ENCODE data around the gene CDCA4. TPM values are rescaled to one million over a fixed set of nuclear protein-coding genes. Genes with fewer than 3 reads are reported as not detected.

Gene CDCA4
- total and polyA plus RNA-seq, 10 of the 15 experiments (the other 5 are each of a cell fraction or from before 2014, with no cell fraction given): 10.4 to 64.0 (median 52.1) TPM

DNA sequence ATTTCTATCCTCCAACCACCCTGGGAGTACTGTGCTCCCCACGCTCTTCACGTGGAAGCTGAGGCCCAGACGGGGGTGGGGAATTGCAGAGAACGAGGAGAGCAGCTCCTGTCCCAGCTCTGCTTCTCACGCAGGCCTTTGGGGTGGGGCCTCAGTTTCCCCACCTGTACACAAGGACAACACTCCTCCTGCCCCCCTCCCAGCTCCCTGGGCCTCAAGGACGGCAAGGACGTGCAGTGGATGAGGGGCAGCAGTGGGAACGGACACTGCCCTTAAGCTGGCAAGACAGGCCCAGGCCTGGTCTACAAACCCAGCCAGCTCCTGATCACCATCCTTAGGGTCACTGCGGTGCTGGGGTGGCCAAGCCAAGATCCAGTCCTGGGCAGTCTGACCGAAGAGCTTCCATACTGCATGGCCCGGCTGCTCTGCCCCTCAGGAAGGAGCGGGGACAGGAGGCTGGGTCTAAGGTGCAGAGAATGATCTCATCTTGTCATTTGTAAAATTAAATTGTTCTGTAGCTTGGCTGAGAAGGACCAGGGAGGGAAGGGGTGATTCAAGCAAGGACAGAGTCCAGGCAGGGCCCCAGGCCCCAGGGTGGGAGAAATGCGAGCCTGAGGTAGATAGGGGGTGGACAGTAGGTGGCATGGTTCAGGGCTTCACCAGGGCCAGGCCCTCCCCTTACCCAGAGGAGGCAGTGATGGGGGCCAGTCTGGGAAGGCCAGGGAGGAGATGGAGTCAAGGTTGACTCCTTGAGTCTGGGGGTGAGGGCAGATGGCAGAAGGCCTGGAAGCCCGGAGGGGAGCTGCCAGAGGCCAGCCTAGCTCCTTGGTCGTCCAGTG is 36.6 kb downstream of the CDCA4 start:
- RAD21 ChIA-PET (ENCODE audit: unreplicated experiment): interaction anchor here (1.8 to 3.0 kb wide), 3 partner anchors 34 to 61 kb away, joined by 4 to 15 read pairs (median 13); partner anchors contain the start of gene CDCA4
- POLR2A ChIA-PET: interaction anchor here (1.8 kb wide), 1 partner anchor 41 kb away, joined by 7 read pairs; no protein-coding TSS in a partner anchor
- SMC1A ChIA-PET (ENCODE audit: uncharacterized antibody, unreplicated experiment): interaction anchor here (0.7 to 1.4 kb wide), 3 partner anchors 9 to 1834 kb away, joined by 3 read pairs; no protein-coding TSS in a partner anchor
- in situ Hi-C loops (cut with MboI) (loop anchor here (5.0 kb wide), 1 partner anchor 63 kb away; no protein-coding TSS in a partner anchor), intact Hi-C loops (cut with micrococcal nuclease; ENCODE audit: unreplicated experiment) (no loop called here)
- H3K79me2 ChIP-seq (ENCODE audit: control insufficient read depth, insufficient read depth, low read length): no peaks in the 10 kb centered on the region
- no peaks in the 10 kb centered on the region for H3K9me3 ChIP-seq (replicated peaks; ENCODE audit: control insufficient read depth, insufficient read depth, low read length)
- H2AFZ ChIP-seq (ENCODE audit: control insufficient read depth, low read depth, low read length): no peak overlapping the region
- H3K4me1 ChIP-seq (ENCODE audit: control insufficient read depth, insufficient read depth, low read length): no peaks in the 10 kb centered on the region
- FAIRE-seq: no peak
- WGBS (ENCODE audit: insufficient coverage, insufficient replicate concordance, low lambda C conversion rate, missing lambda C conversion rate): 69% methylated on average over 15 of the region's 15 CpGs
- no peak overlapping the region for H3K4me2 ChIP-seq (ENCODE audit: control insufficient read depth, insufficient read depth)
- H3K9ac ChIP-seq (ENCODE audit: control insufficient read depth, insufficient read depth, low read length): no peak overlapping the region
- CTCF ChIA-PET: interaction anchor here (0.7 to 1.5 kb wide), 5 partner anchors 9 to 81 kb away, joined by 3 to 9 read pairs (median 5); partner anchors contain the start of gene GPR132
- H4K20me1 ChIP-seq (ENCODE audit: control insufficient read depth, insufficient read depth): no peaks in the 10 kb centered on the region
- no peak for DNase-seq (ENCODE audit: low read depth, low spot score)
- no peak overlapping the region for H3K4me3 ChIP-seq
- TF ChIP-seq ZNF384 (IDR thresholded peaks at IDR 0.05; ENCODE audit: borderline replicate concordance, low read depth, low read length): no peak
- TF ChIP-seq, protein P1, sequence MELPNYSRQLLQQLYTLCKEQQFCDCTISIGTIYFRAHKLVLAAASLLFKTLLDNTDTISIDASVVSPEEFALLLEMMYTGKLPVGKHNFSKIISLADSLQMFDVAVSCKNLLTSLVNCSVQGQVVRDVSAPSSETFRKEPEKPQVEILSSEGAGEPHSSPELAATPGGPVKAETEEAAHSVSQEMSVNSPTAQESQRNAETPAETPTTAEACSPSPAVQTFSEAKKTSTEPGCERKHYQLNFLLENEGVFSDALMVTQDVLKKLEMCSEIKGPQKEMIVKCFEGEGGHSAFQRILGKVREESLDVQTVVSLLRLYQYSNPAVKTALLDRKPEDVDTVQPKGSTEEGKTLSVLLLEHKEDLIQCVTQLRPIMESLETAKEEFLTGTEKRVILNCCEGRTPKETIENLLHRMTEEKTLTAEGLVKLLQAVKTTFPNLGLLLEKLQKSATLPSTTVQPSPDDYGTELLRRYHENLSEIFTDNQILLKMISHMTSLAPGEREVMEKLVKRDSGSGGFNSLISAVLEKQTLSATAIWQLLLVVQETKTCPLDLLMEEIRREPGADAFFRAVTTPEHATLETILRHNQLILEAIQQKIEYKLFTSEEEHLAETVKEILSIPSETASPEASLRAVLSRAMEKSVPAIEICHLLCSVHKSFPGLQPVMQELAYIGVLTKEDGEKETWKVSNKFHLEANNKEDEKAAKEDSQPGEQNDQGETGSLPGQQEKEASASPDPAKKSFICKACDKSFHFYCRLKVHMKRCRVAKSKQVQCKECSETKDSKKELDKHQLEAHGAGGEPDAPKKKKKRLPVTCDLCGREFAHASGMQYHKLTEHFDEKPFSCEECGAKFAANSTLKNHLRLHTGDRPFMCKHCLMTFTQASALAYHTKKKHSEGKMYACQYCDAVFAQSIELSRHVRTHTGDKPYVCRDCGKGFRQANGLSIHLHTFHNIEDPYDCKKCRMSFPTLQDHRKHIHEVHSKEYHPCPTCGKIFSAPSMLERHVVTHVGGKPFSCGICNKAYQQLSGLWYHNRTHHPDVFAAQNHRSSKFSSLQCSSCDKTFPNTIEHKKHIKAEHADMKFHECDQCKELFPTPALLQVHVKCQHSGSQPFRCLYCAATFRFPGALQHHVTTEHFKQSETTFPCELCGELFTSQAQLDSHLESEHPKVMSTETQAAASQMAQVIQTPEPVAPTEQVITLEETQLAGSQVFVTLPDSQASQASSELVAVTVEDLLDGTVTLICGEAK (IDR thresholded peaks at IDR 0.05; ENCODE audit: borderline replicate concordance): no peak
- no peak for TF ChIP-seq SUZ12 (IDR thresholded peaks at IDR 0.05; ENCODE audit: unreplicated experiment)
- no peak for TF ChIP-seq RUNX3 (IDR thresholded peaks at IDR 0.05; ENCODE audit: low read length)
- TF ChIP-seq, protein P2, sequence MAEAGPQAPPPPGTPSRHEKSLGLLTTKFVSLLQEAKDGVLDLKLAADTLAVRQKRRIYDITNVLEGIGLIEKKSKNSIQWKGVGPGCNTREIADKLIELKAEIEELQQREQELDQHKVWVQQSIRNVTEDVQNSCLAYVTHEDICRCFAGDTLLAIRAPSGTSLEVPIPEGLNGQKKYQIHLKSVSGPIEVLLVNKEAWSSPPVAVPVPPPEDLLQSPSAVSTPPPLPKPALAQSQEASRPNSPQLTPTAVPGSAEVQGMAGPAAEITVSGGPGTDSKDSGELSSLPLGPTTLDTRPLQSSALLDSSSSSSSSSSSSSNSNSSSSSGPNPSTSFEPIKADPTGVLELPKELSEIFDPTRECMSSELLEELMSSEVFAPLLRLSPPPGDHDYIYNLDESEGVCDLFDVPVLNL (IDR thresholded peaks at IDR 0.05; ENCODE audit: low read depth, low read length): no peak
- ATAC-seq: no peak
- no peaks in the 10 kb centered on the region; a peak in 1 of 4 replicates for H3K27me3 ChIP-seq (replicated peaks in 1 of 2; ENCODE audit: control insufficient read depth in 2 of 2, insufficient read depth in 2 of 2, low read length in 1 of 2)
- no TSS peak for BruUV-seq (replicated peaks)
- H3K27ac ChIP-seq (ENCODE audit: control insufficient read depth, insufficient read depth): no peak overlapping the region
- H3K36me3 ChIP-seq (ENCODE audit: control insufficient read depth in 2 of 2, insufficient read depth in 2 of 2, low read length in 1 of 2): no peaks in the 10 kb centered on the region

Measured in GM12878 (cell line).